IMR-90 (cell line): ENCODE results near the gene PLA2G4A. TPM values are rescaled to one million over a fixed set of nuclear protein-coding genes. Genes with fewer than 3 reads are reported as not detected.

Experiments used
- ATAC-seq: fragments of 200-7000 bp; cut with Tn5 transposase; 2 replicates; pipeline ENCODE4 v1.9.1; 2020; ENCODE audit warnings: low read depth, mild to moderate bottlenecking, moderate library complexity
- BruUV-seq: library from RNA; stranded (reverse); fragments of 400-500 nt; replicated peaks from 2 replicates; lab custom pipeline; 2021; lab: Mats Ljungman, UMichigan
- CTCF ChIA-PET: fragments of 300-600 bp; formaldehyde crosslinking; extraction: SDS; loops from one replicate; lab custom pipeline; 2021; ENCODE audit warnings: antibody characterized with exemption; lab: Yijun Ruan, JAX
- POLR2A ChIA-PET: fragments of 300-600 bp; sonication (Branson Sonifier 250); formaldehyde crosslinking; loops from one replicate; lab custom pipeline; 2022; ENCODE audit warnings: antibody characterized with exemption; ENCODE audit not compliant: unreplicated experiment; lab: Charles Lee
- DNase-seq: peaks from one replicate; pipeline ENCODE4 v3.0.0; 2013
- H2AFZ ChIP-seq: replicated peaks from 2 replicates; pipeline ENCODE3; 2013; ENCODE audit warnings: low read length, mild to moderate bottlenecking; ENCODE audit not compliant: poor library complexity
- H2AK5ac ChIP-seq: 2 replicates; pipeline ENCODE4 v1.6.1; 2013; ENCODE audit warnings: low read depth, low read length, inconsistent platforms
- H2AK9ac ChIP-seq: replicated peaks from 2 replicates; pipeline ENCODE3; 2013; ENCODE audit warnings: mild to moderate bottlenecking, low read depth, low read length, moderate library complexity; ENCODE audit not compliant: poor library complexity
- H2BK120ac ChIP-seq: 2 replicates; pipeline ENCODE4 v1.6.1; 2013; ENCODE audit warnings: low read depth, low read length, inconsistent platforms
- H2BK15ac ChIP-seq: 3 replicates; pipeline ENCODE4 v1.6.1; 2013; ENCODE audit warnings: low read depth, low read length, inconsistent platforms
- H2BK20ac ChIP-seq: 2 replicates; pipeline ENCODE4 v1.6.1; 2013; ENCODE audit warnings: low read depth, mild to moderate bottlenecking, inconsistent platforms, low read length, moderate library complexity
- H2BK5ac ChIP-seq: 2 replicates; pipeline ENCODE4 v1.6.1; 2013; ENCODE audit warnings: mild to moderate bottlenecking, low read depth, low read length, inconsistent platforms; ENCODE audit not compliant: poor library complexity, severe bottlenecking
- H3K14ac ChIP-seq: replicated peaks from 2 replicates; pipeline ENCODE4 v1.6.1; 2013; ENCODE audit warnings: low read depth, low read length, inconsistent platforms
- H3K18ac ChIP-seq: 2 replicates; pipeline ENCODE4 v1.6.1; 2013; ENCODE audit warnings: low read depth, low read length, control low read depth
- H3K23ac ChIP-seq: 2 replicates; pipeline ENCODE4 v1.6.1; 2013; ENCODE audit warnings: low read depth, low read length, inconsistent platforms
- H3K27ac ChIP-seq: 2 replicates; pipeline ENCODE4 v1.5.1; 2013; ENCODE audit warnings: mild to moderate bottlenecking, control low read depth, low read length; ENCODE audit not compliant: insufficient read depth
- H3K27me3 ChIP-seq: 2 replicates; pipeline ENCODE4 v1.6.1; 2013; ENCODE audit warnings: low read length; ENCODE audit not compliant: control insufficient read depth, insufficient read depth
- H3K36me3 ChIP-seq: 2 replicates; pipeline ENCODE4 v1.6.1; 2013; ENCODE audit warnings: low read length, mixed read lengths; ENCODE audit not compliant: control insufficient read depth, insufficient read depth
- H3K4ac ChIP-seq: 2 replicates; pipeline ENCODE4 v1.6.1; 2013; ENCODE audit warnings: low read depth, low read length, inconsistent platforms
- H3K4me1 ChIP-seq: 2 replicates; pipeline ENCODE4 v1.6.1; 2013; ENCODE audit warnings: low read length, mixed read lengths; ENCODE audit not compliant: control insufficient read depth, insufficient read depth
- H3K4me2 ChIP-seq: 2 replicates; pipeline ENCODE4 v1.6.1; 2013; ENCODE audit warnings: low read depth, mild to moderate bottlenecking, control low read depth, low read length, moderate library complexity
- H3K4me3 ChIP-seq: 2 replicates; pipeline ENCODE4 v1.5.1; 2013; ENCODE audit warnings: low read depth, mild to moderate bottlenecking, control low read depth, low read length, moderate library complexity; ENCODE audit not compliant: insufficient read depth
- H3K56ac ChIP-seq: 2 replicates; pipeline ENCODE4 v1.6.1; 2013; ENCODE audit warnings: low read length, inconsistent platforms; ENCODE audit not compliant: insufficient read depth; ENCODE audit errors: extremely low read depth
- H3K79me1 ChIP-seq, 2 experiments: 2 replicates each; pipeline ENCODE4 v1.6.1; 2013; ENCODE audit warnings: low read length in 2 of 2, inconsistent platforms in 1 of 2, low read depth in 1 of 2
- H3K9ac ChIP-seq: 2 replicates; pipeline ENCODE4 v1.6.1; 2013; ENCODE audit warnings: low read depth, low read length, control low read depth
- H3K9me1 ChIP-seq: 2 replicates; pipeline ENCODE4 v1.6.1; 2013; ENCODE audit warnings: low read length, inconsistent platforms; ENCODE audit not compliant: insufficient read depth
- H3K9me3 ChIP-seq: 2 replicates; pipeline ENCODE4 v1.6.1; 2013; ENCODE audit warnings: low read length; ENCODE audit not compliant: control insufficient read depth, insufficient read depth
- H4K20me1 ChIP-seq: 2 replicates; pipeline ENCODE4 v1.6.1; 2013; ENCODE audit warnings: low read length, inconsistent platforms; ENCODE audit not compliant: insufficient read depth
- H4K5ac ChIP-seq: 2 replicates; pipeline ENCODE4 v1.6.1; 2013; ENCODE audit warnings: mild to moderate bottlenecking, low read depth, low read length, control low read depth
- H4K8ac ChIP-seq, 2 experiments: 2 replicates each; pipeline ENCODE4 v1.6.1; 2013; ENCODE audit warnings: low read depth in 2 of 2, low read length in 2 of 2, control low read depth in 1 of 2, inconsistent platforms in 1 of 2
- H4K91ac ChIP-seq: 2 replicates; pipeline ENCODE4 v1.6.1; 2013; ENCODE audit warnings: low read depth, low read length, inconsistent platforms; ENCODE audit not compliant: insufficient read depth
- BHLHE40 ChIP-seq: fragments of 150-350 bp; IDR thresholded peaks from 2 replicates; pipeline ENCODE4 v1.6.1; 2016; ENCODE audit warnings: mild to moderate bottlenecking, low read depth, low read length
- CEBPB ChIP-seq: IDR thresholded peaks from 2 replicates; pipeline ENCODE4 v1.6.1; 2012; ENCODE audit warnings: low read depth, low read length, improper control_type of control experiment
- CHD1 ChIP-seq: IDR thresholded peaks from 2 replicates; pipeline ENCODE4 v1.6.1; 2012; ENCODE audit warnings: low read depth, low read length, improper control_type of control experiment
- CTCF ChIP-seq: conservative IDR thresholded peaks from 2 replicates; pipeline ENCODE4 v1.5.1; 2012; ENCODE audit warnings: mild to moderate bottlenecking, low read depth, low read length, improper control_type of control experiment
- ELK1 ChIP-seq: fragments of 150-350 bp; IDR thresholded peaks from 2 replicates; pipeline ENCODE4 v1.6.1; 2016; ENCODE audit warnings: low read depth, mild to moderate bottlenecking, low read length, moderate library complexity, borderline replicate concordance
- FOS ChIP-seq: fragments of 150-350 bp; IDR thresholded peaks from 2 replicates; pipeline ENCODE4 v1.6.1; 2016; ENCODE audit warnings: low read depth, low read length
- MAFK ChIP-seq: IDR thresholded peaks from 2 replicates; pipeline ENCODE4 v1.6.1; 2012; ENCODE audit warnings: low read depth, low read length, improper control_type of control experiment
- MAZ ChIP-seq: IDR thresholded peaks from 2 replicates; pipeline ENCODE4 v1.6.1; 2012; ENCODE audit warnings: low read depth, mild to moderate bottlenecking, low read length, improper control_type of control experiment, moderate library complexity, borderline replicate concordance
- MXI1 ChIP-seq: IDR thresholded peaks from 2 replicates; pipeline ENCODE4 v1.6.1; 2012; ENCODE audit warnings: low read depth, mild to moderate bottlenecking, low read length, moderate library complexity, borderline replicate concordance
- NFE2L2 ChIP-seq: fragments of 150-350 bp; IDR thresholded peaks from 2 replicates; pipeline ENCODE4 v1.6.1; 2016; ENCODE audit warnings: low read depth, mild to moderate bottlenecking, low read length
- POLR2A ChIP-seq: IDR thresholded peaks from 2 replicates; pipeline ENCODE4 v1.6.1; 2012; ENCODE audit warnings: mild to moderate bottlenecking, low read depth, low read length
- RAD21 ChIP-seq: IDR thresholded peaks from 2 replicates; pipeline ENCODE4 v1.6.1; 2012; ENCODE audit warnings: low read length, improper control_type of control experiment
- RCOR1 ChIP-seq: IDR thresholded peaks from 2 replicates; pipeline ENCODE4 v1.6.1; 2012; ENCODE audit warnings: mild to moderate bottlenecking, low read length, improper control_type of control experiment; ENCODE audit not compliant: insufficient replicate concordance
- RFX5 ChIP-seq: IDR thresholded peaks from 2 replicates; pipeline ENCODE4 v1.8.0; 2012; ENCODE audit warnings: low read depth, mild to moderate bottlenecking, low read length, moderate library complexity
- SMC3 ChIP-seq: fragments of 150-350 bp; IDR thresholded peaks from 2 replicates; pipeline ENCODE4 v1.6.1; 2016; ENCODE audit warnings: low read depth, mild to moderate bottlenecking, antibody characterized with exemption, low read length, moderate library complexity
- USF2 ChIP-seq: fragments of 150-350 bp; IDR thresholded peaks from 2 replicates; pipeline ENCODE4 v1.6.1; 2017; ENCODE audit warnings: mild to moderate bottlenecking, antibody characterized with exemption, low read length, low read depth
- WGBS, 2 experiments: methylation state at CpG; one replicate each; pipeline versions ENCODE4 v1.1.5 to v1.1.7; 2013; ENCODE audit warnings: missing lambda C conversion rate in 2 of 2; ENCODE audit not compliant: insufficient read length in 1 of 2; ENCODE audit errors: extremely low coverage in 2 of 2; 5-methylcytosine and 5-hydroxymethylcytosine counted together
- dilution Hi-C: fragments of 300-500 bp; cut with HindIII; formaldehyde crosslinking; loops from one replicate; pipeline ENCODE4 v1.14.3; 2018; ENCODE audit warnings: low sequenced_read_pairs; ENCODE audit not compliant: unreplicated experiment
- in situ Hi-C: fragments of 300-500 bp; cut with MboI; formaldehyde crosslinking; loops from 3 replicates; pipeline ENCODE4 v1.14.3; 2019; ENCODE audit warnings: low sequenced_read_pairs, inconsistent platforms, mixed read lengths
- intact Hi-C: fragments of 100-400 bp; cut with micrococcal nuclease; formaldehyde crosslinking; loops from 2 replicates; pipeline ENCODE4 v1.10.0; 2022
- polyA plus RNA-seq, 3 experiments: library from polyadenylated mRNA; depleted of rRNA; stranded (reverse); fragments of >200 nt; gene quantifications; 2 replicates each; pipeline ENCODE4 v1.2.3, GENCODE V29; 2012; ENCODE audit warnings: low replicate concordance in 1 of 3
- total RNA-seq: library from RNA; depleted of rRNA; stranded (reverse); fragments of >200 nt; gene quantifications from 2 replicates; pipeline ENCODE4 v1.2.3, GENCODE V29; 2012

PLA2G4A gene
- total and polyA plus RNA-seq, 2 of the 4 experiments (the other 2 are of a cell fraction) = 1.6 to 3.8 TPM

GRCh38 chr1:186802388-186802787 lies 26.4 kb upstream of the PLA2G4A start:
- Histone ChIP-seq H3K4me3 (no peak overlapping the region), H3K9me1 (no peaks in the 10 kb centered on the region; the same call in 1 of the 2 replicates), H2BK120ac (no peak overlapping the region), H2BK20ac (no peak overlapping the region), H3K4ac (no peak overlapping the region), H2BK15ac (no peak overlapping the region), H2AK5ac (no peak overlapping the region), H3K18ac (no peak overlapping the region), H4K5ac (no peak overlapping the region), H3K27ac (no peak overlapping the region), H3K9ac (no peak overlapping the region), H3K4me1 (no peaks in the 10 kb centered on the region), H3K9me3 (no peaks in the 10 kb centered on the region), H3K79me1 (no peaks in the 10 kb centered on the region), H3K56ac (no peak overlapping the region), H2BK5ac (no peak overlapping the region), H3K4me2 (no peak overlapping the region), H2AK9ac (no peak overlapping the region), H3K23ac (no peak overlapping the region), H4K20me1 (no peaks in the 10 kb centered on the region), H3K14ac (no peak overlapping the region), H2AFZ (no peak overlapping the region), H3K27me3 (no peaks in the 10 kb centered on the region), H3K36me3 (no peaks in the 10 kb centered on the region), H4K8ac (no peak overlapping the region), H4K91ac (no peak overlapping the region)
- ChIA-PET CTCF (no interaction called here), POLR2A (no interaction called here)
- intact Hi-C loops = no loop called here
- dilution Hi-C loops = no loop called here
- no CpG with 5 or more reads among the region's 1 CpG for WGBS, 2 experiments
- in situ Hi-C loops = no loop called here
- no peak for ATAC-seq
- TF ChIP-seq POLR2A (no peak), RCOR1 (no peak), FOS (no peak), SMC3 (no peak), RFX5 (no peak), MAZ (no peak), MXI1 (no peak), MAFK (no peak), CEBPB (no peak), NFE2L2 (no peak), BHLHE40 (no peak), USF2 (no peak), ELK1 (no peak), RAD21 (no peak), CTCF (no peak), CHD1 (no peak)
- BruUV-seq = no TSS peak
- no peak for DNase-seq
